Adrenal gland (tissue), 5 donors: ENCODE results near the gene PTF1A.

Experiments used
- POLR2A ChIP-seq, 2 donors: fragments of 450-650 bp; IDR thresholded peaks; one replicate each; pipeline ENCODE4 v1.6.1; 2017; ENCODE audit warnings: antibody characterized with exemption in 2 of 2, mild to moderate bottlenecking in 2 of 2, moderate library complexity in 1 of 2
- TF ChIP-seq, protein P1 (sequence below), 6 experiments: fragments of 450-650 bp in 4 of 6; fragments of 200-600 bp in 2 of 6; sonication (generic) in 1 of 6; IDR thresholded peaks; 1 replicate in 5 of 6; 2 replicates in 1 of 6; pipeline versions ENCODE4 v1.5.1 to v1.8.0; 2016 to 2021; ENCODE audit warnings: antibody characterized with exemption in 6 of 6, mild to moderate bottlenecking in 2 of 6, moderate library complexity in 1 of 6
- donor health status: DM: no; HTN: no; CAD: no.

DNA sequence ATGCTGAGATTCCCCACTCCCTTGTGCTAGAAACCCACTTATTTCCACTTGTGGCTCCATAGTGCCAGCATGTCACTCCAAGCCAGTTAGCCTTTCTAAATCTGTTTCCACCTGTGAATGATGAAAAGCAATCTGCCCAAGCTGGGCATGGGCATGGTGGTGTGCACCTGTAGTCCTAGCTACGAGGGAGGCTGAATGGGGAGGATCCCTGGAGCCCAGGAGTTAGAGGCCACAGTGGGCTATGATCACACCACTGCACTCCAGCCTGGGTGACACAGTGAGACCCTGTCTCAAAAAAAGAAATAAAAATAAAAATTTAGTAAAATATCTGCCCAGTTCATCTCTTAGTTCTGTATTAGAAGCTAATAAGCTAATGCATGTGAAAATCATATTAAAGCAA, 5.0 kb upstream of the PTF1A start:
- TF ChIP-seq, protein P1, sequence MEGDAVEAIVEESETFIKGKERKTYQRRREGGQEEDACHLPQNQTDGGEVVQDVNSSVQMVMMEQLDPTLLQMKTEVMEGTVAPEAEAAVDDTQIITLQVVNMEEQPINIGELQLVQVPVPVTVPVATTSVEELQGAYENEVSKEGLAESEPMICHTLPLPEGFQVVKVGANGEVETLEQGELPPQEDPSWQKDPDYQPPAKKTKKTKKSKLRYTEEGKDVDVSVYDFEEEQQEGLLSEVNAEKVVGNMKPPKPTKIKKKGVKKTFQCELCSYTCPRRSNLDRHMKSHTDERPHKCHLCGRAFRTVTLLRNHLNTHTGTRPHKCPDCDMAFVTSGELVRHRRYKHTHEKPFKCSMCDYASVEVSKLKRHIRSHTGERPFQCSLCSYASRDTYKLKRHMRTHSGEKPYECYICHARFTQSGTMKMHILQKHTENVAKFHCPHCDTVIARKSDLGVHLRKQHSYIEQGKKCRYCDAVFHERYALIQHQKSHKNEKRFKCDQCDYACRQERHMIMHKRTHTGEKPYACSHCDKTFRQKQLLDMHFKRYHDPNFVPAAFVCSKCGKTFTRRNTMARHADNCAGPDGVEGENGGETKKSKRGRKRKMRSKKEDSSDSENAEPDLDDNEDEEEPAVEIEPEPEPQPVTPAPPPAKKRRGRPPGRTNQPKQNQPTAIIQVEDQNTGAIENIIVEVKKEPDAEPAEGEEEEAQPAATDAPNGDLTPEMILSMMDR (IDR thresholded peaks at IDR 0.05), result no peak
- no peak for TF ChIP-seq POLR2A (IDR thresholded peaks at IDR 0.05)
